OCI-LY7 (cell line): ENCODE measurements around the gene PTPRE. TPM values are rescaled to one million over a fixed set of nuclear protein-coding genes. Genes with fewer than 3 reads are reported as not detected.
"Not testable (repeated sequence)": the region's sequence is repeated elsewhere in the genome, so short reads cannot be mapped to it uniquely, and the experiment has no call there.

Experiments used
- BruUV-seq: library from RNA; stranded (reverse); fragments of 400-500 nt; replicated peaks from 2 replicates; lab custom pipeline; 2021; lab: Mats Ljungman, UMichigan
- CTCF ChIA-PET: fragments of 300-600 bp; sonication (Branson Sonifier 250); formaldehyde crosslinking; loops from one replicate; lab custom pipeline; 2022; ENCODE audit warnings: antibody characterized with exemption; ENCODE audit not compliant: unreplicated experiment; lab: Charles Lee
- POLR2A ChIA-PET: fragments of 300-600 bp; sonication (Branson Sonifier 250); formaldehyde crosslinking; loops from one replicate; lab custom pipeline; 2022; ENCODE audit warnings: antibody characterized with exemption; lab: Charles Lee
- DNase-seq: peaks from one replicate; pipeline ENCODE4 v3.0.0-alpha.2; 2015; ENCODE audit warnings: low spot score
- H2AFZ ChIP-seq: fragments of 200-600 bp; sonication (generic), shearing (Covaris generic); 2 replicates; pipeline ENCODE4 v1.6.1; 2014; ENCODE audit warnings: mild to moderate bottlenecking, antibody characterized with exemption, low read length, moderate library complexity
- H3K27ac ChIP-seq: fragments of 200-600 bp; sonication (generic); 2 replicates; pipeline ENCODE4 v1.5.1; 2014; ENCODE audit warnings: mixed run types, low read depth, mild to moderate bottlenecking, moderate library complexity, low read length, inconsistent platforms; ENCODE audit not compliant: poor library complexity, severe bottlenecking
- H3K36me3 ChIP-seq: fragments of 200-600 bp; sonication (generic); 2 replicates; pipeline ENCODE4 v1.6.1; 2014; ENCODE audit warnings: mild to moderate bottlenecking, antibody characterized with exemption, low read length, moderate library complexity, mixed read lengths; ENCODE audit not compliant: insufficient read depth
- H3K4me1 ChIP-seq: fragments of 200-600 bp; sonication (generic); 2 replicates; pipeline ENCODE4 v1.5.1; 2014; ENCODE audit warnings: mild to moderate bottlenecking, low read length; ENCODE audit not compliant: insufficient read depth, poor library complexity, severe bottlenecking
- H3K4me2 ChIP-seq: fragments of 200-600 bp; sonication (generic); 2 replicates; pipeline ENCODE4 v1.6.1; 2014; ENCODE audit warnings: mild to moderate bottlenecking, low read length
- H3K4me3 ChIP-seq: fragments of 200-600 bp; sonication (generic); 2 replicates; pipeline ENCODE4 v1.5.1; 2014; ENCODE audit warnings: mild to moderate bottlenecking, low read depth, low read length; ENCODE audit not compliant: poor library complexity, severe bottlenecking
- H3K79me2 ChIP-seq: fragments of 200-600 bp; sonication (generic); 2 replicates; pipeline ENCODE4 v1.6.1; 2016; ENCODE audit warnings: low read depth, mild to moderate bottlenecking, low read length, moderate library complexity, mixed read lengths; ENCODE audit not compliant: insufficient read depth
- H3K9me2 ChIP-seq: fragments of 200-600 bp; sonication (generic); 2 replicates; pipeline ENCODE4 v1.6.1; 2016; ENCODE audit warnings: mild to moderate bottlenecking, low read length, mixed read lengths; ENCODE audit not compliant: insufficient read depth
- H3K9me3 ChIP-seq: fragments of 200-600 bp; sonication (generic); 2 replicates; pipeline ENCODE4 v1.6.1; 2014; ENCODE audit warnings: mild to moderate bottlenecking, mixed run types, low read length, mixed read lengths
- H4K20me1 ChIP-seq: fragments of 200-600 bp; sonication (generic); 2 replicates; pipeline ENCODE4 v1.6.1; 2014; ENCODE audit warnings: mild to moderate bottlenecking, antibody characterized with exemption, low read length, moderate library complexity, mixed read lengths; ENCODE audit not compliant: insufficient read depth
- CTCF ChIP-seq: fragments of 200-600 bp; sonication (generic); conservative IDR thresholded peaks from 2 replicates; pipeline ENCODE4 v1.5.1; 2014; ENCODE audit warnings: mild to moderate bottlenecking, antibody characterized with exemption, low read length, moderate library complexity, mixed read lengths
- EZH2phosphoT487 ChIP-seq: fragments of 200-600 bp; sonication (generic); IDR thresholded peaks from 2 replicates; pipeline ENCODE4 v1.6.1; 2018; ENCODE audit warnings: low read depth, borderline replicate concordance, mild to moderate bottlenecking, mixed run types, antibody characterized with exemption, low read length, moderate library complexity, mixed read lengths
- intact Hi-C: fragments of 100-400 bp; cut with micrococcal nuclease; formaldehyde crosslinking; loops from one replicate; pipeline ENCODE4 v1.10.0; 2022; ENCODE audit not compliant: unreplicated experiment
- total RNA-seq, 2 experiments: library from RNA; depleted of rRNA in 1 of 2; stranded (reverse); fragments of >200 nt in 1 of 2; shearing (Covaris generic) in 1 of 2; gene quantifications; 2 replicates each; pipeline ENCODE4 v1.2.3, GENCODE V29; 2014 to 2022

PTPRE gene
- total RNA-seq, 2 experiments from 2014 or later = 6.8 to 8.3 TPM

GRCh38 chr10:128091636-128092210, 184.8 kb downstream of the PTPRE start:
- TF ChIP-seq CTCF = 0 out of 2 replicates have a peak, but pooled peaks have one; percentile 33
- no peak for TF ChIP-seq EZH2phosphoT487
- no peak overlapping the region for H3K4me2 ChIP-seq
- H3K4me3 ChIP-seq = no peak overlapping the region
- H3K79me2 ChIP-seq = no peaks in the 10 kb centered on the region
- H3K27ac ChIP-seq = no peak overlapping the region
- peaks cover 2% of the 10 kb centered on the region for H3K4me1 ChIP-seq
- POLR2A ChIA-PET = no interaction called here
- no peaks in the 10 kb centered on the region for H3K9me3 ChIP-seq
- no peak for DNase-seq
- H2AFZ ChIP-seq = no peak overlapping the region
- CTCF ChIA-PET = no interaction called here
- peaks cover 20% of the 10 kb centered on the region for H3K36me3 ChIP-seq
- no peaks in the 10 kb centered on the region; the same call in 1 of the 2 replicates for H4K20me1 ChIP-seq
- no TSS peak for BruUV-seq
- intact Hi-C loops = no loop called here
- no peaks in the 10 kb centered on the region for H3K9me2 ChIP-seq

- ChIA-PET POLR2A (no interaction called here), CTCF (no interaction called here)
- intact Hi-C loops = no loop called here
- H4K20me1 ChIP-seq = 0 out of 2 replicates have a peak, but pooled peaks cover 3% of the 10 kb centered on the region
- peaks cover under 1% of the 10 kb centered on the region for H3K4me1 ChIP-seq
- TF ChIP-seq CTCF (no peak), EZH2phosphoT487 (no peak)
- no peak overlapping the region for H3K4me3 ChIP-seq
- H3K36me3 ChIP-seq = peaks cover 27% of the 10 kb centered on the region
- no TSS peak for BruUV-seq
- no peak overlapping the region for H3K4me2 ChIP-seq
- no peak overlapping the region for H2AFZ ChIP-seq
- no peaks in the 10 kb centered on the region for H3K79me2 ChIP-seq
- no peaks in the 10 kb centered on the region for H3K9me2 ChIP-seq
- H3K27ac ChIP-seq = no peak overlapping the region
- DNase-seq = no peak
- H3K9me3 ChIP-seq = no peaks in the 10 kb centered on the region
Observed at GRCh38 chr10:128092454-128092853, 185.6 kb downstream of the PTPRE start.

GRCh38 chr10:128094596-128094995, 187.7 kb downstream of the PTPRE start:
- H4K20me1 ChIP-seq, H3K4me3 ChIP-seq, DNase-seq, H2AFZ ChIP-seq, H3K9me3 ChIP-seq, BruUV-seq, H3K27ac ChIP-seq, CTCF ChIA-PET, H3K79me2 ChIP-seq, intact Hi-C loops, POLR2A ChIA-PET, H3K4me1 ChIP-seq, H3K9me2 ChIP-seq, H3K4me2 ChIP-seq: not testable (repeated sequence)
- H3K36me3 ChIP-seq = peaks cover 48% of the 10 kb centered on the region
